SK-N-SH treated with all-trans-retinoic acid at 6 μM for 48 hours (cell line): ENCODE results near the gene ADORA1.

Experiments
- ATAC-seq: fragments of 200-7000 bp; cut with Tn5 transposase; 3 replicates; pipeline ENCODE4 v1.9.1; 2020; ENCODE audit warnings: mild to moderate bottlenecking, moderate library complexity
- ARNTL ChIP-seq: fragments of 450-650 bp; formaldehyde crosslinking; IDR thresholded peaks from 2 replicates; pipeline ENCODE4 v1.5.0; 2020; ENCODE audit warnings: low read depth, mild to moderate bottlenecking, moderate library complexity, borderline replicate concordance
- BACH2 ChIP-seq: fragments of 250-450 bp; sonication (Bioruptor Pico); IDR thresholded peaks from 2 replicates; pipeline ENCODE4 v1.9.0; 2021; ENCODE audit warnings: mild to moderate bottlenecking, borderline replicate concordance
- CREB5 ChIP-seq: fragments of 250-450 bp; sonication (Bioruptor Pico); IDR thresholded peaks from 2 replicates; pipeline ENCODE4 v1.5.1; 2020; ENCODE audit warnings: low read depth, mild to moderate bottlenecking, moderate library complexity
- CSDC2 ChIP-seq: fragments of 250-450 bp; sonication (Bioruptor Pico); IDR thresholded peaks from 2 replicates; pipeline ENCODE4 v1.5.0; 2020; ENCODE audit warnings: mild to moderate bottlenecking, moderate library complexity
- ESRRG ChIP-seq: fragments of 250-450 bp; sonication (Bioruptor Pico); IDR thresholded peaks from 2 replicates; pipeline ENCODE4 v1.6.1; 2021; ENCODE audit warnings: mild to moderate bottlenecking
- GLIS3 ChIP-seq: fragments of 250-450 bp; sonication (Bioruptor Pico); IDR thresholded peaks from 2 replicates; pipeline ENCODE4 v1.5.0; 2020; ENCODE audit warnings: mild to moderate bottlenecking, moderate library complexity
- ISL1 ChIP-seq: fragments of 250-450 bp; sonication (Bioruptor Pico); IDR thresholded peaks from 2 replicates; pipeline ENCODE4 v2.1.2; 2022; ENCODE audit warnings: mild to moderate bottlenecking, moderate library complexity
- OSR1 ChIP-seq: fragments of 250-450 bp; sonication (Bioruptor Pico); IDR thresholded peaks from 2 replicates; pipeline ENCODE4 v1.8.0; 2022; ENCODE audit warnings: moderate library complexity, mild to moderate bottlenecking, inconsistent platforms
- PPARA ChIP-seq: fragments of 250-450 bp; sonication (Bioruptor Pico); IDR thresholded peaks from 2 replicates; pipeline ENCODE4 v1.5.0; 2020; ENCODE audit warnings: mild to moderate bottlenecking, borderline replicate concordance
- RARB ChIP-seq: fragments of 250-450 bp; sonication (Bioruptor Pico); IDR thresholded peaks from 2 replicates; pipeline ENCODE4 v1.8.0; 2021; ENCODE audit warnings: mild to moderate bottlenecking, moderate library complexity
- SNAI2 ChIP-seq: fragments of 250-450 bp; sonication (Bioruptor Pico); IDR thresholded peaks from 2 replicates; pipeline ENCODE4 v1.5.0; 2020; ENCODE audit warnings: mild to moderate bottlenecking, moderate library complexity
- TCF4 ChIP-seq: fragments of 250-450 bp; sonication (Bioruptor Pico); IDR thresholded peaks from 2 replicates; pipeline ENCODE4 v1.8.0; 2021; ENCODE audit warnings: mild to moderate bottlenecking, moderate library complexity, borderline replicate concordance
- TOX ChIP-seq: fragments of 250-450 bp; sonication (Bioruptor Pico); IDR thresholded peaks from 2 replicates; pipeline ENCODE4 v1.8.0; 2021; ENCODE audit warnings: mild to moderate bottlenecking, moderate library complexity, borderline replicate concordance
- TSHZ2 ChIP-seq: fragments of 250-450 bp; sonication (Bioruptor Pico); IDR thresholded peaks from 2 replicates; pipeline ENCODE4 v1.5.0; 2020; ENCODE audit warnings: mild to moderate bottlenecking, moderate library complexity
- ZC3H10 ChIP-seq: fragments of 250-450 bp; sonication (Bioruptor Pico); IDR thresholded peaks from 2 replicates; pipeline ENCODE4 v1.5.1; 2021; ENCODE audit warnings: mild to moderate bottlenecking, moderate library complexity
- ZFP3 ChIP-seq: fragments of 250-450 bp; sonication (Bioruptor Pico); IDR thresholded peaks from 2 replicates; pipeline ENCODE4 v1.5.0; 2020; ENCODE audit warnings: mild to moderate bottlenecking, moderate library complexity
- ZFP30 ChIP-seq: fragments of 450-650 bp; formaldehyde crosslinking; IDR thresholded peaks from 2 replicates; pipeline ENCODE4 v1.5.0; 2022; ENCODE audit warnings: mild to moderate bottlenecking, moderate library complexity
- ZNF565 ChIP-seq: fragments of 450-650 bp; formaldehyde crosslinking; conservative IDR thresholded peaks from 2 replicates; pipeline ENCODE4 v1.5.0; 2020; ENCODE audit warnings: low read depth, mild to moderate bottlenecking, moderate library complexity
- ZNF8 ChIP-seq: fragments of 450-650 bp; formaldehyde crosslinking; IDR thresholded peaks from 2 replicates; pipeline ENCODE4 v1.5.0; 2020; ENCODE audit warnings: mild to moderate bottlenecking, moderate library complexity
- TF ChIP-seq, protein P1 (sequence below): fragments of 250-450 bp; sonication (Bioruptor Pico); IDR thresholded peaks from 2 replicates; pipeline ENCODE4 v1.8.0; 2021; ENCODE audit warnings: low read depth, mild to moderate bottlenecking, moderate library complexity, borderline replicate concordance
- TF ChIP-seq, protein P2 (sequence below): fragments of 250-450 bp; sonication (Bioruptor Pico); IDR thresholded peaks from 2 replicates; pipeline ENCODE4 v1.8.0; 2020; ENCODE audit warnings: mild to moderate bottlenecking, moderate library complexity, borderline replicate concordance
- TF ChIP-seq, protein P3 (sequence below): fragments of 250-450 bp; sonication (Bioruptor Pico); IDR thresholded peaks from 2 replicates; pipeline ENCODE4 v1.5.1; 2021; ENCODE audit warnings: mild to moderate bottlenecking, moderate library complexity

The ADORA1 gene

DNA sequence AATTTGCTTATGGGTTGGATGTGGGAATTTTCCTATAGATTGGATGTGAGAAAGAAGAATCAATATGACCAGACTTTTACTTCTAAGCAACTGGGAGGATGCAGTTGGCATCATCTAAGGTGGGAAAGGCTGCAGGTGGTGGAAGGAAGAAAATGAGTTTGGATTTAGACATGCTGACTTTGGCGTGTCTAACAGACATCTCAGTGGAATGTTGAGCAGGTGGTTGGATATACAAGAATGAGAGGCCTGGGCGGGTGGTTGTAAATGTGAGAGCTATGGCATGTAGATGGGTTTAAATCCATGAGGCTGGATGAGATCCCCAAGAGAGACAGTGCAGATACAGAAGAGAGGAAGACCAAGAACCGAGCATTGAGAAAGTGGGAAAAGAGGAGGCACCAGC is 10.5 kb downstream of the ADORA1 start:
- TF ChIP-seq ZC3H10 (CRISPR knock-in tag) (no peak), PPARA (CRISPR knock-in tag) (no peak), GLIS3 (CRISPR knock-in tag) (no peak), BACH2 (no peak), ARNTL (CRISPR knock-in tag) (no peak), TOX (no peak), CREB5 (no peak), ZNF8 (no peak), TCF4 (CRISPR knock-in tag) (no peak), CSDC2 (CRISPR knock-in tag) (no peak), ZNF565 (CRISPR knock-in tag) (no peak), ISL1 (CRISPR knock-in tag) (no peak), TSHZ2 (no peak), ZFP30 (CRISPR knock-in tag) (no peak), RARB (no peak), ZFP3 (CRISPR knock-in tag) (no peak)
- TF ChIP-seq, protein P1, sequence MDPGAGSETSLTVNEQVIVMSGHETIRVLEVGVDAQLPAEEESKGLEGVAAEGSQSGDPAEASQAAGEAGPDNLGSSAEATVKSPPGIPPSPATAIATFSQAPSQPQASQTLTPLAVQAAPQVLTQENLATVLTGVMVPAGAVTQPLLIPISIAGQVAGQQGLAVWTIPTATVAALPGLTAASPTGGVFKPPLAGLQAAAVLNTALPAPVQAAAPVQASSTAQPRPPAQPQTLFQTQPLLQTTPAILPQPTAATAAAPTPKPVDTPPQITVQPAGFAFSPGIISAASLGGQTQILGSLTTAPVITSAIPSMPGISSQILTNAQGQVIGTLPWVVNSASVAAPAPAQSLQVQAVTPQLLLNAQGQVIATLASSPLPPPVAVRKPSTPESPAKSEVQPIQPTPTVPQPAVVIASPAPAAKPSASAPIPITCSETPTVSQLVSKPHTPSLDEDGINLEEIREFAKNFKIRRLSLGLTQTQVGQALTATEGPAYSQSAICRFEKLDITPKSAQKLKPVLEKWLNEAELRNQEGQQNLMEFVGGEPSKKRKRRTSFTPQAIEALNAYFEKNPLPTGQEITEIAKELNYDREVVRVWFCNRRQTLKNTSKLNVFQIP (CRISPR knock-in tag), result no peak
- TF ChIP-seq, protein P2, sequence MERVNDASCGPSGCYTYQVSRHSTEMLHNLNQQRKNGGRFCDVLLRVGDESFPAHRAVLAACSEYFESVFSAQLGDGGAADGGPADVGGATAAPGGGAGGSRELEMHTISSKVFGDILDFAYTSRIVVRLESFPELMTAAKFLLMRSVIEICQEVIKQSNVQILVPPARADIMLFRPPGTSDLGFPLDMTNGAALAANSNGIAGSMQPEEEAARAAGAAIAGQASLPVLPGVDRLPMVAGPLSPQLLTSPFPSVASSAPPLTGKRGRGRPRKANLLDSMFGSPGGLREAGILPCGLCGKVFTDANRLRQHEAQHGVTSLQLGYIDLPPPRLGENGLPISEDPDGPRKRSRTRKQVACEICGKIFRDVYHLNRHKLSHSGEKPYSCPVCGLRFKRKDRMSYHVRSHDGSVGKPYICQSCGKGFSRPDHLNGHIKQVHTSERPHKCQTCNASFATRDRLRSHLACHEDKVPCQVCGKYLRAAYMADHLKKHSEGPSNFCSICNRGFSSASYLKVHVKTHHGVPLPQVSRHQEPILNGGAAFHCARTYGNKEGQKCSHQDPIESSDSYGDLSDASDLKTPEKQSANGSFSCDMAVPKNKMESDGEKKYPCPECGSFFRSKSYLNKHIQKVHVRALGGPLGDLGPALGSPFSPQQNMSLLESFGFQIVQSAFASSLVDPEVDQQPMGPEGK (CRISPR knock-in tag), result no peak
- TF ChIP-seq, protein P3, sequence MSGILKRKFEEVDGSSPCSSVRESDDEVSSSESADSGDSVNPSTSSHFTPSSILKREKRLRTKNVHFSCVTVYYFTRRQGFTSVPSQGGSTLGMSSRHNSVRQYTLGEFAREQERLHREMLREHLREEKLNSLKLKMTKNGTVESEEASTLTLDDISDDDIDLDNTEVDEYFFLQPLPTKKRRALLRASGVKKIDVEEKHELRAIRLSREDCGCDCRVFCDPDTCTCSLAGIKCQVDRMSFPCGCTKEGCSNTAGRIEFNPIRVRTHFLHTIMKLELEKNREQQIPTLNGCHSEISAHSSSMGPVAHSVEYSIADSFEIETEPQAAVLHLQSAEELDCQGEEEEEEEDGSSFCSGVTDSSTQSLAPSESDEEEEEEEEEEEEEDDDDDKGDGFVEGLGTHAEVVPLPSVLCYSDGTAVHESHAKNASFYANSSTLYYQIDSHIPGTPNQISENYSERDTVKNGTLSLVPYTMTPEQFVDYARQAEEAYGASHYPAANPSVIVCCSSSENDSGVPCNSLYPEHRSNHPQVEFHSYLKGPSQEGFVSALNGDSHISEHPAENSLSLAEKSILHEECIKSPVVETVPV (CRISPR knock-in tag), result no peak
- no peak for ATAC-seq

GRCh38 chr1:203139976-203140475 is 12.5 kb downstream of the ADORA1 start:
- no peak for ATAC-seq
- TF ChIP-seq PPARA (CRISPR knock-in tag) (no peak), ZNF8 (no peak)

GRCh38 chr1:203140743-203141520 is 13.4 kb downstream of the ADORA1 start:
- TF ChIP-seq ESRRG (CRISPR knock-in tag), result no peak
- TF ChIP-seq ARNTL (CRISPR knock-in tag), result no peak
- no peak for TF ChIP-seq TSHZ2
- no peak for TF ChIP-seq OSR1
- no peak for TF ChIP-seq PPARA (CRISPR knock-in tag)
- TF ChIP-seq, protein P3 (CRISPR knock-in tag), result no peak
- TF ChIP-seq ZFP3 (CRISPR knock-in tag), result no peak; the same call in 1 of the 2 replicates
- no peak for TF ChIP-seq ISL1 (CRISPR knock-in tag)
- no peak for TF ChIP-seq RARB
- TF ChIP-seq SNAI2 (CRISPR knock-in tag), result no peak
- no peak; the same call in 2 of the 3 replicates for ATAC-seq
